ENCODE data around the gene TSPAN9. TPM values are rescaled to one million over a fixed set of nuclear protein-coding genes. Genes with fewer than 3 reads are reported as not detected.

TSPAN9 gene
- total RNA-seq, 1 experiment from 2014 or later: 35.5 TPM

- TF ChIP-seq EZH2 (IDR thresholded peaks at IDR 0.05; ENCODE audit: borderline replicate concordance, low read depth, low read length, poor library complexity, severe bottlenecking) (no peak), CTCF (conservative IDR thresholded peaks at IDR 0.05; ENCODE audit: low read depth, low read length) (no peak)
- Histone ChIP-seq H3K4me3 (ENCODE audit: low read depth, low read length, poor library complexity, severe bottlenecking) (no peak overlapping the region), H3K27me3 (replicated peaks; ENCODE audit: insufficient read depth, low read depth, low read length, poor library complexity) (no peaks in the 10 kb centered on the region), H3K4me1 (ENCODE audit: insufficient read depth, low read length, poor library complexity, severe bottlenecking) (peaks cover 5% of the 10 kb centered on the region), H3K27ac (ENCODE audit: low read depth, low read length, poor library complexity, severe bottlenecking) (no peak overlapping the region), H3K36me3 (ENCODE audit: insufficient read depth, low read length, poor library complexity, severe bottlenecking) (no peaks in the 10 kb centered on the region), H3K9me3 (ENCODE audit: low read depth, low read length, poor library complexity, severe bottlenecking) (no peaks in the 10 kb centered on the region)
- ChIA-PET CTCF (no interaction called here), POLR2A (ENCODE audit: low non-redundant PET) (no interaction called here)
- peak; percentile 34 for DNase-seq (ENCODE audit: low spot score)
- intact Hi-C loops (cut with micrococcal nuclease; ENCODE audit: unreplicated experiment): no loop called here
- no TSS peak for BruUV-seq (replicated peaks)
Observed at GRCh38 chr12:3257411-3257810, 180.2 kb downstream of the TSPAN9 start.

GRCh38 chr12:3259973-3260372 is 182.8 kb downstream of the TSPAN9 start:
- CTCF ChIA-PET: no interaction called here

GRCh38 chr12:3261782-3262359 is 184.7 kb downstream of the TSPAN9 start:
- Histone ChIP-seq H3K4me3 (ENCODE audit: low read depth, low read length, poor library complexity, severe bottlenecking) (no peak overlapping the region), H3K4me1 (ENCODE audit: insufficient read depth, low read length, poor library complexity, severe bottlenecking) (peaks cover 8% of the 10 kb centered on the region), H3K27me3 (replicated peaks; ENCODE audit: insufficient read depth, low read depth, low read length, poor library complexity) (no peaks in the 10 kb centered on the region), H3K36me3 (ENCODE audit: insufficient read depth, low read length, poor library complexity, severe bottlenecking) (no peaks in the 10 kb centered on the region), H3K27ac (ENCODE audit: low read depth, low read length, poor library complexity, severe bottlenecking) (no peak overlapping the region), H3K9me3 (ENCODE audit: low read depth, low read length, poor library complexity, severe bottlenecking) (no peaks in the 10 kb centered on the region)
- ChIA-PET CTCF (interaction anchor here (0.7 kb wide), 2 partner anchors 38 to 237 kb away, joined by 3 to 4 read pairs; no protein-coding TSS in a partner anchor), POLR2A (ENCODE audit: low non-redundant PET) (no interaction called here)
- BruUV-seq (replicated peaks): no TSS peak
- TF ChIP-seq CTCF (conservative IDR thresholded peaks at IDR 0.05; ENCODE audit: low read depth, low read length): no peak
- no peak for TF ChIP-seq EZH2 (IDR thresholded peaks at IDR 0.05; ENCODE audit: borderline replicate concordance, low read depth, low read length, poor library complexity, severe bottlenecking)
- no peak for DNase-seq (ENCODE audit: low spot score)
- intact Hi-C loops (cut with micrococcal nuclease; ENCODE audit: unreplicated experiment): no loop called here

More at GRCh38 chr12:3259973-3260372, 182.8 kb downstream of the TSPAN9 start:
- H3K27ac ChIP-seq (ENCODE audit: low read depth, low read length, poor library complexity, severe bottlenecking): no peak overlapping the region
- POLR2A ChIA-PET (ENCODE audit: low non-redundant PET): no interaction called here
- H3K27me3 ChIP-seq (replicated peaks; ENCODE audit: insufficient read depth, low read depth, low read length, poor library complexity): no peaks in the 10 kb centered on the region
- H3K4me3 ChIP-seq (ENCODE audit: low read depth, low read length, poor library complexity, severe bottlenecking): no peak overlapping the region
- no peaks in the 10 kb centered on the region for H3K9me3 ChIP-seq (ENCODE audit: low read depth, low read length, poor library complexity, severe bottlenecking)
- DNase-seq (ENCODE audit: low spot score): no peak
- BruUV-seq (replicated peaks): no TSS peak
- TF ChIP-seq EZH2 (IDR thresholded peaks at IDR 0.05; ENCODE audit: borderline replicate concordance, low read depth, low read length, poor library complexity, severe bottlenecking) (no peak), CTCF (conservative IDR thresholded peaks at IDR 0.05; ENCODE audit: low read depth, low read length) (no peak)
- intact Hi-C loops (cut with micrococcal nuclease; ENCODE audit: unreplicated experiment): no loop called here
- H3K4me1 ChIP-seq (ENCODE audit: insufficient read depth, low read length, poor library complexity, severe bottlenecking): no peaks in the 10 kb centered on the region
- H3K36me3 ChIP-seq (ENCODE audit: insufficient read depth, low read length, poor library complexity, severe bottlenecking): no peaks in the 10 kb centered on the region
